HEK293T (cell line): ENCODE data around the gene OXTR.

ENCODE experiments used
- BHLHE40 ChIP-seq: fragments of 450-650 bp; IDR thresholded peaks from 2 replicates; pipeline ENCODE4 v1.6.1; 2016; ENCODE audit warnings: mild to moderate bottlenecking, moderate library complexity, borderline replicate concordance
- HDGF ChIP-seq: fragments of 450-650 bp; IDR thresholded peaks from 2 replicates; pipeline ENCODE4 v1.6.1; 2017; ENCODE audit warnings: antibody characterized with exemption, borderline replicate concordance
- SUZ12 ChIP-seq: fragments of 450-650 bp; IDR thresholded peaks from 2 replicates; pipeline ENCODE4 v1.6.1; 2016; ENCODE audit warnings: mild to moderate bottlenecking

GRCh38 chr3:8736436-8736835 lies 33.0 kb downstream of the OXTR start:
- TF ChIP-seq HDGF, result no peak
- TF ChIP-seq SUZ12, result no peak
- TF ChIP-seq BHLHE40, result no peak
